Measurements from ENCODE around the gene MMP25. TPM values are rescaled to one million over a fixed set of nuclear protein-coding genes. Genes with fewer than 3 reads are reported as not detected.
"Not testable (repeated sequence)": the region's sequence is repeated elsewhere in the genome, so short reads cannot be mapped to it uniquely, and the experiment has no call there.

MMP25 gene
- total RNA-seq, 4 donors from 2014 or later = under 0.01 to 4.5 (median 0.12) TPM

DNA sequence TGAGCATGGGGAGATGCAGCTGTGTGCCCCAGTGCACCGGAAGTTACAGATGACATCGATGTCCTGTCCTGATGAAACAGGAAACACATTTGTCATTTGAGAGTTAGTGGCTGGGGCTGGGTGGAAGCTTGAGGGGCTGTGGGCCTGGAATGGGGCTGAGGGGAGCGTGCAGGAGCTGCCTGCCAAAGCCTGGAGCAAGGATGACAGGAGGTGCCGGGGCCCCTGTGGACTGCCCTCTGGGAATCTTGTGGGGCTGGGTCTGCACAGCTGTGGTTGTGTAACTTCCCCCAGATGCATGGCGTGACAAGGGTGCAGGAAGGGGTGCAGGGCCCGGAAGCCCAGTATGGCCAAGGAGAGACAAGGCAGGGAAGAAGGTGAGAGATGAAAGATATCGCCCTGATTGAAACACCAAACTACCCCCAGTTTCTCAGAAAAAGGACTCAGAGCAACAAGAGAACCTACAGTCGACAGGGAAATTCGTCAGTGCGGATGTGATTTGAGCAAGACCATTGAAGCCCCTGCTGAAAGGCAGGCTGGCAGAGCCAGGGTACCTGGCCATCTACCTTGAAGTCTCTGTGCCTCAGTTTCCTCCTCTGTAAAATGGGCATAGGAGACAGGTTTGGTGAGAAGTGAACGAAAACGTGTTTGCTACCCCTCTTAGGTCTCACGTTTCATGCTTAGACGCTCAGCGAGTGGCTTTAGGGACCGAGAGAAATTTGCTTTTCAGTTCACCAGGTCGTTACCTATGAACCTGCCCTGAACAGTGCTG is 8.8 kb downstream of the MMP25 start:
- no peak overlapping the region for H3K27ac ChIP-seq (replicated peaks in 1 of 4)
- H3K27me3 ChIP-seq = peaks cover 0 to 28% (median 0%) of the 10 kb centered on the region in 4 donors
- peaks cover 0 to 4% (median 0%) of the 10 kb centered on the region in 4 donors for H3K36me3 ChIP-seq
- H3K4me3 ChIP-seq = no peak overlapping the region
- H3K4me1 ChIP-seq = peaks cover 15 to 25% (median 22%) of the 10 kb centered on the region in 4 donors
- WGBS = 71% methylated on average over 16 of the region's 17 CpGs
- intact Hi-C loops (cut with DNase I) = loop anchor here (5.0 kb wide), 1 partner anchor 112 kb away; no protein-coding TSS in a partner anchor
- no peak for TF ChIP-seq POLR2AphosphoS5 (IDR thresholded peaks at IDR 0.05)
- TF ChIP-seq POLR2A (IDR thresholded peaks at IDR 0.05; ENCODE audit: low read depth) = no peak
- TF ChIP-seq EP300 (IDR thresholded peaks at IDR 0.05) = no peak
- TF ChIP-seq, protein P1, sequence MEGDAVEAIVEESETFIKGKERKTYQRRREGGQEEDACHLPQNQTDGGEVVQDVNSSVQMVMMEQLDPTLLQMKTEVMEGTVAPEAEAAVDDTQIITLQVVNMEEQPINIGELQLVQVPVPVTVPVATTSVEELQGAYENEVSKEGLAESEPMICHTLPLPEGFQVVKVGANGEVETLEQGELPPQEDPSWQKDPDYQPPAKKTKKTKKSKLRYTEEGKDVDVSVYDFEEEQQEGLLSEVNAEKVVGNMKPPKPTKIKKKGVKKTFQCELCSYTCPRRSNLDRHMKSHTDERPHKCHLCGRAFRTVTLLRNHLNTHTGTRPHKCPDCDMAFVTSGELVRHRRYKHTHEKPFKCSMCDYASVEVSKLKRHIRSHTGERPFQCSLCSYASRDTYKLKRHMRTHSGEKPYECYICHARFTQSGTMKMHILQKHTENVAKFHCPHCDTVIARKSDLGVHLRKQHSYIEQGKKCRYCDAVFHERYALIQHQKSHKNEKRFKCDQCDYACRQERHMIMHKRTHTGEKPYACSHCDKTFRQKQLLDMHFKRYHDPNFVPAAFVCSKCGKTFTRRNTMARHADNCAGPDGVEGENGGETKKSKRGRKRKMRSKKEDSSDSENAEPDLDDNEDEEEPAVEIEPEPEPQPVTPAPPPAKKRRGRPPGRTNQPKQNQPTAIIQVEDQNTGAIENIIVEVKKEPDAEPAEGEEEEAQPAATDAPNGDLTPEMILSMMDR (IDR thresholded peaks at IDR 0.05) = no peak
- no peak for DNase-seq (ENCODE audit: extremely low spot score)
- H3K9me3 ChIP-seq = no peaks in the 10 kb centered on the region

DNA sequence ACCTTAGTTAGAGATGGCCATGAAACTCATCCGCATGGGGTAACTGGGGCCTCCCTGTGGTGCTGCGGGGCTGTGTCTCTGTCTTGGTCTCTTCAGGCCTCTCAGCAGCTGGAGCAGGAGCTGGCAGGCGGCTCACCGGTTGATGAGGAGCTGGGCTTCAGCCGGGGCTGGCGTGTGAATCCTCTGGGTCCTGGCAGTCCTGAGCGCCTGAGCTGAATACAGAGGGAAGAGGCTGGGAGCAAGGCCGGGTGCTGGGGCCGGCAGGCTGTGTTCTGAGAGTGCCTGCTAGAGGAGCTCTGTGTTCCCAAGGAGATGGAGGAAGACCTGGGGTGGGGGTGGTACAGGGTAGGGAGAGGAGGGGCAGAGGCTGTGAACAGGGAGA is 9.4 kb downstream of the MMP25 start:
- Histone ChIP-seq H3K4me1 (peaks cover 21 to 26% (median 23%) of the 10 kb centered on the region in 4 donors), H3K27me3 (peaks cover 0 to 24% (median 0%) of the 10 kb centered on the region in 4 donors)
- WGBS = 30% methylated on average over 4 of the region's 9 CpGs
- H3K36me3 ChIP-seq; H3K27ac ChIP-seq (replicated peaks in 1 of 4); H3K4me3 ChIP-seq; H3K9me3 ChIP-seq; DNase-seq (ENCODE audit: extremely low spot score): not testable (repeated sequence)
- intact Hi-C loops (cut with DNase I) = loop anchor here (5.0 kb wide), 1 partner anchor 112 kb away; no protein-coding TSS in a partner anchor

DNA sequence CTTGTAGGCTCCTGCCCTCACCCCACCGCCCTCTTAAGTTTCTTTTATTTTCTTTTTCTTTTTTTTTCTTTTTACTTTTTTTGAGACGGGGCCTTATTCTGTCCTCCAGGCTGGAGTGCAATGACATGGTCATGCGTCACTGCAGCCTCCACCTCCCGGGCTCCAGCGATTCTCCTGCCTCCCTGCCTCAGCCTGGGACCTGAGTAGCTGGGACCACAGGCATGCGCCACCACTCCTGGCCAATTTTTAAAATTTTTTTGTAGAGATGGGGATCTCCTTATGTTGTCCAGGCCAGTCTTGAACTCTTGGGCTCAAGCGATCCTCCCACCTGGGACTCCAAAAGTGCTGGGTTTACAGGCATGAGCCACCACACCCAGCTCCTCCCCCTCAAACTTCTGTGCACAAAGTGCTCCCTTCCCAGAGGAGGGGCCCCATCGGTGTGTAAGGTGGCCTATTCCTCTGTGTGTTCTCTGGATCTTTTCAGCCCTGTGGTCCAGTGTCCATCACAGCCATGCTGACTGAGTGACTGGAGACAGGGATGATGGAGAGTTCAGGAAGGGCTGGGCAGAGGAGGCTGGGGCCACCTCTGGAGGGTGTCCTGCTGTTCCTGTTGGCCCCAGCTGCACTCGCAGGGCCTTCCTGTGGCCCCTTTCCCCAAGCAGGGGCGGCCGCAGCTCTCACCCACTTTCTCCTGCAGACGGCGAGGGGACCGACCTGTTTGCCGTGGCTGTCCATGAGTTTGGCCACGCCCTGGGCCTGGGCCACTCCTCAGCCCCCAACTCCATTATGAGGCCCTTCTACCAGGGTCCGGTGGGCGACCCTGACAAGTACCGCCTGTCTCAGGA is 10.2 kb downstream of the MMP25 start:
- H3K4me3 ChIP-seq = no peak overlapping the region
- WGBS = 83% methylated on average over 17 of the region's 19 CpGs
- H3K4me1 ChIP-seq = peaks cover 21 to 26% (median 23%) of the 10 kb centered on the region in 4 donors
- peaks cover 0 to 15% (median 0%) of the 10 kb centered on the region in 4 donors for H3K27me3 ChIP-seq
- TF ChIP-seq, protein P1 (IDR thresholded peaks at IDR 0.05) = no peak
- TF ChIP-seq EP300 (IDR thresholded peaks at IDR 0.05) = no peak
- no peak for TF ChIP-seq POLR2A (IDR thresholded peaks at IDR 0.05; ENCODE audit: low read depth)
- TF ChIP-seq POLR2AphosphoS5 (IDR thresholded peaks at IDR 0.05) = no peak
- no peak for DNase-seq (ENCODE audit: extremely low spot score)
- H3K36me3 ChIP-seq = peaks cover 0 to 4% (median 0%) of the 10 kb centered on the region in 4 donors
- no peak overlapping the region for H3K27ac ChIP-seq (replicated peaks in 1 of 4)
- intact Hi-C loops (cut with DNase I) = loop anchor here (5.0 kb wide), 1 partner anchor 111 kb away; no protein-coding TSS in a partner anchor
- no peaks in the 10 kb centered on the region for H3K9me3 ChIP-seq

DNA sequence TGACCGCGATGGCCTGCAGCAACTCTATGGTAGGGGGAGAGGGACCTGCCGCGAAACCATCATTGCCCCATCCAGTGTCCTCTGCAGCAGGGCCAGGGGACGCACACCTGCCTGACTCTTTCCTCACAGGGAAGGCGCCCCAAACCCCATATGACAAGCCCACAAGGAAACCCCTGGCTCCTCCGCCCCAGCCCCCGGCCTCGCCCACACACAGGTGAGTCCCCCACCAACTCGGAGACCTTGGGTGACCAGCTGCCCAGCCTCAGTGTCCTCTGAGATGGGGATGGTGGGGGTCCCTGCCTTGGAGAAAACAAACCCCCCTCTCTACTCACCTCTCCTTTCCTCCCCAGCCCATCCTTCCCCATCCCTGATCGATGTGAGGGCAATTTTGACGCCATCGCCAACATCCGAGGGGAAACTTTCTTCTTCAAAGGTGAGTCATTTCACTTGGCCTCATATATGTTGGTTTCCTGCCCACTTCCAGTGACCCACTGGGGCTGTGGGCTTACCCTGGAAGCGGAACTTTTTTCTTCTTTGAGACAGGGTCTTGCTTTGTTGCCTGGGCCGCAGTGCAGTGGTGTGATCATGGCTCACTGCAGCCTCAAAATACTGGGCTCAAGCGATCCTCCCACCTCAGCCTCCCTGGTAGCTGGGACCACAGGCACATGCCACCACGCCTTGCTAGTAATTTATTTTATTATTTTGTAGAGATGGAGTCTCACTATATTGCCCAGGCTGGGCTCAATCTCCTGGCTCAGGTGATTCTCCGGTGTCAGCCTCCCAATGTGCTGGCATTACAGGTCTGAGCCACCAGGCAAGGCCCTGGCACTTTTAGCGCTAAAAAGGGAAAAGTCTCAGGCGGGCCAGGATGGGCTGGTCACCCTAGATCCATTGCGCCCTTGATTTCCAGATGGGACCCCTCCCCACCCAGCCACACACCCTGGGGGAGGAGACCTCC is 11.1 kb downstream of the MMP25 start:
- intact Hi-C loops (cut with DNase I) = loop anchor here (2.0 to 5.0 kb wide), 2 partner anchors 71 to 110 kb away; no protein-coding TSS in a partner anchor
- peaks cover 21 to 26% (median 23%) of the 10 kb centered on the region in 4 donors for H3K4me1 ChIP-seq
- DNase-seq (ENCODE audit: extremely low spot score) = no peak
- H3K36me3 ChIP-seq = peaks cover 0 to 4% (median 0%) of the 10 kb centered on the region in 4 donors
- H3K9me3 ChIP-seq = no peaks in the 10 kb centered on the region
- H3K4me3 ChIP-seq = peak overlapping the region; percentile 68 to 94 (median 80)
- whole genome bisulfite sequencing = 88% methylated on average over 22 of the region's 22 CpGs
- no peak for TF ChIP-seq POLR2AphosphoS5 (IDR thresholded peaks at IDR 0.05)
- no peak for TF ChIP-seq EP300 (IDR thresholded peaks at IDR 0.05)
- TF ChIP-seq, protein P1 (IDR thresholded peaks at IDR 0.05) = no peak
- no peak overlapping the region for H3K27ac ChIP-seq (replicated peaks in 1 of 4)
- H3K27me3 ChIP-seq = peaks cover 0 to 12% (median 0%) of the 10 kb centered on the region in 4 donors
